GM10847 (cell line): ENCODE data around the gene SCFD2.

Experiments
- POLR2A ChIP-seq: IDR thresholded peaks from 2 replicates; pipeline ENCODE4 v1.6.1; 2011; ENCODE audit not compliant: insufficient read length; ENCODE audit errors: extremely low read depth

SCFD2 gene

GRCh38 chr4:53365486-53366300 lies at the start of gene SCFD2:
Gene SCFD2 (minus strand): TSS chr4:53366061.
- peak; percentile 42 for TF ChIP-seq POLR2A

- no peak for TF ChIP-seq POLR2A
Observed at GRCh38 chr4:53380221-53380620, 14.4 kb upstream of the SCFD2 start.

- no peak for TF ChIP-seq POLR2A
Observed at GRCh38 chr4:53378171-53378482, 12.3 kb upstream of the SCFD2 start.

GRCh38 chr4:53377319-53378170 lies 11.7 kb upstream of the SCFD2 start, which contains the start of gene FIP1L1:
Gene FIP1L1 (plus strand): TSS chr4:53377641. CDS start chr4:53377839, 198 bp downstream.
- TF ChIP-seq POLR2A = peak; percentile 85

- no peak for TF ChIP-seq POLR2A
Observed at GRCh38 chr4:53376900-53377299, 11.0 kb upstream of the SCFD2 start.

GRCh38 chr4:53374777-53375258 lies 9.0 kb upstream of the SCFD2 start:
- no peak for TF ChIP-seq POLR2A

- TF ChIP-seq POLR2A = no peak
Observed at GRCh38 chr4:53371843-53372521, 6.1 kb upstream of the SCFD2 start.

- no peak for TF ChIP-seq POLR2A
Observed at GRCh38 chr4:53371049-53371448, 5.2 kb upstream of the SCFD2 start.

GRCh38 chr4:53367721-53368120 lies 1.9 kb upstream of the SCFD2 start:
- no peak for TF ChIP-seq POLR2A

GRCh38 chr4:53366301-53366716 lies 448 bp upstream of the SCFD2 start:
- TF ChIP-seq POLR2A = no peak

- no peak for TF ChIP-seq POLR2A
Observed at GRCh38 chr4:53365121-53365485, 758 bp downstream of the SCFD2 start.

GRCh38 chr4:53364624-53365023 lies 1.2 kb downstream of the SCFD2 start:
- no peak for TF ChIP-seq POLR2A

GRCh38 chr4:53362093-53362492 lies 3.8 kb downstream of the SCFD2 start:
- no peak for TF ChIP-seq POLR2A

GRCh38 chr4:53361451-53361850 lies 4.4 kb downstream of the SCFD2 start:
- TF ChIP-seq POLR2A = no peak

- TF ChIP-seq POLR2A = no peak
Observed at GRCh38 chr4:53355930-53356521, 9.8 kb downstream of the SCFD2 start.

GRCh38 chr4:53354012-53354722 lies 11.7 kb downstream of the SCFD2 start:
- no peak for TF ChIP-seq POLR2A
